Measurements from ENCODE around the gene ENG. TPM values are rescaled to one million over a fixed set of nuclear protein-coding genes. Genes with fewer than 3 reads are reported as not detected.

The ENG gene
- polyA plus RNA-seq, 1 of the 3 experiments (the other 2 are of a cell fraction): 18.8 TPM

DNA sequence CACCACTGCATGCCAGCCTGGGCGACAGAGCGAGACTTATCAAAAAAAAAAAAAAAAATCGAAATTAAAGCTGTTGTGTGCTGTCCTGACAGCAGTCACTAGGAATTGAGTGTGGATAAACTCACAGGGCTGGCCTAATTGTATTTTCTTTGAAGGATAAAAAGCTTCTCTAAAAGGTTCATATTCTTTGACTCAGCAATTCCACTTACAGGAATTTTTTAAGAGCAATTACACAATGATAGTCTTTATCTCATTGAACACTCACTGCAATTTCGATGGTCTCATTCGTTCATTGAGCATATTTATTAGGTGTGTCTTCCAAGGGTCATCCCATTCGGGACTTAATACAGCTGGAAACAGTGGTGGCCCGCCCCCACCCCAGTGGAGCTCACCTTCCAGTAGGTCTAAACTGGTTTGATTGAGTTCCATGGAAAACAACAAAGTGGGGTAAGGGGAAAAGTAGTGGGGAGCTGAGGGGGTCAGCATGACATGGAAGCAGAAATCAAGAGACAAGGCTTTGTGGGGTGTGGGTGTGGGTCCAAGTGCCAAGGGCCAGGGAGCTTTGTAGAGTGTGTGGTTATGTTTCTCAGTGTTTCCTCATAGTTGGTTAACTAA is 61.9 kb downstream of the ENG start:
- CTCF ChIA-PET: interaction anchor here (0.9 to 2.4 kb wide), 8 partner anchors 10 to 202 kb away, joined by 3 to 26 read pairs (median 5); partner anchors contain the start of genes FPGS and TOR2A
- Histone ChIP-seq H4K20me1 (ENCODE audit: insufficient read depth) (peaks cover 62% of the 10 kb centered on the region), H3K4me1 (ENCODE audit: control insufficient read depth in 1 of 2, insufficient read depth in 2 of 2, low read depth in 1 of 2, low read length in 1 of 2) (peaks cover under 1 to 10% of the 10 kb centered on the region in 2 experiments; a peak in 3 of 4 replicates), H3K27ac (ENCODE audit: low read depth in 2 of 2, low read length in 1 of 2) (no peak overlapping the region), H3K4me2 (no peak overlapping the region), H3K27me3 (ENCODE audit: insufficient read depth) (no peaks in the 10 kb centered on the region), H3F3A (replicated peaks; ENCODE audit: insufficient read depth) (peaks cover 43% of the 10 kb centered on the region), H3K9ac (no peak overlapping the region), H3K9me2 (no peaks in the 10 kb centered on the region), H3K4me3 (ENCODE audit: low read depth in 2 of 2, low read length in 1 of 2) (no peak overlapping the region), H2AFZ (ENCODE audit: low read depth) (no peak overlapping the region), H3K79me2 (ENCODE audit: insufficient read depth) (peaks cover 42% of the 10 kb centered on the region), H3K36me3 (replicated peaks in 1 of 2; ENCODE audit: control insufficient read depth in 1 of 2, insufficient read depth in 2 of 2, low read length in 1 of 2) (peaks cover 48 to 52% of the 10 kb centered on the region in 2 experiments), H3K9me3 (no peaks in the 10 kb centered on the region)
- DNase-seq: no peak
- POLR2A ChIA-PET: interaction anchor here (0.6 to 2.4 kb wide), 7 partner anchors 9 to 275 kb away, joined by 3 to 10 read pairs (median 4); partner anchors contain the start of gene NAIF1
- WGBS (ENCODE audit: low lambda C conversion rate): 91% methylated on average over 7 of the region's 7 CpGs
- TF ChIP-seq, protein P1, sequence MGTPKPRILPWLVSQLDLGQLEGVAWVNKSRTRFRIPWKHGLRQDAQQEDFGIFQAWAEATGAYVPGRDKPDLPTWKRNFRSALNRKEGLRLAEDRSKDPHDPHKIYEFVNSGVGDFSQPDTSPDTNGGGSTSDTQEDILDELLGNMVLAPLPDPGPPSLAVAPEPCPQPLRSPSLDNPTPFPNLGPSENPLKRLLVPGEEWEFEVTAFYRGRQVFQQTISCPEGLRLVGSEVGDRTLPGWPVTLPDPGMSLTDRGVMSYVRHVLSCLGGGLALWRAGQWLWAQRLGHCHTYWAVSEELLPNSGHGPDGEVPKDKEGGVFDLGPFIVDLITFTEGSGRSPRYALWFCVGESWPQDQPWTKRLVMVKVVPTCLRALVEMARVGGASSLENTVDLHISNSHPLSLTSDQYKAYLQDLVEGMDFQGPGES (IDR thresholded peaks at IDR 0.05; ENCODE audit: low read depth, low read length): no peak
- TF ChIP-seq, protein P2, sequence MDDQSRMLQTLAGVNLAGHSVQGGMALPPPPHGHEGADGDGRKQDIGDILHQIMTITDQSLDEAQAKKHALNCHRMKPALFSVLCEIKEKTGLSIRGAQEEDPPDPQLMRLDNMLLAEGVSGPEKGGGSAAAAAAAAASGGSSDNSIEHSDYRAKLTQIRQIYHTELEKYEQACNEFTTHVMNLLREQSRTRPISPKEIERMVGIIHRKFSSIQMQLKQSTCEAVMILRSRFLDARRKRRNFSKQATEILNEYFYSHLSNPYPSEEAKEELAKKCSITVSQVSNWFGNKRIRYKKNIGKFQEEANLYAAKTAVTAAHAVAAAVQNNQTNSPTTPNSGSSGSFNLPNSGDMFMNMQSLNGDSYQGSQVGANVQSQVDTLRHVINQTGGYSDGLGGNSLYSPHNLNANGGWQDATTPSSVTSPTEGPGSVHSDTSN (IDR thresholded peaks at IDR 0.05): no peak
- no peak for TF ChIP-seq SIN3A (IDR thresholded peaks at IDR 0.05; ENCODE audit: borderline replicate concordance, low read depth, low read length)
- TF ChIP-seq ELF1 (IDR thresholded peaks at IDR 0.05): no peak
- no peak for TF ChIP-seq RCOR1 (IDR thresholded peaks at IDR 0.05; ENCODE audit: low read length)
- no peak for TF ChIP-seq FOXM1 (IDR thresholded peaks at IDR 0.05; ENCODE audit: low read depth)
- no peak for TF ChIP-seq RXRA (IDR thresholded peaks at IDR 0.05; ENCODE audit: borderline replicate concordance, low read depth)
- TF ChIP-seq JUND (IDR thresholded peaks at IDR 0.05): no peak
- TF ChIP-seq MEF2A (IDR thresholded peaks at IDR 0.05; ENCODE audit: borderline replicate concordance, low read depth): no peak
- TF ChIP-seq, protein P3, sequence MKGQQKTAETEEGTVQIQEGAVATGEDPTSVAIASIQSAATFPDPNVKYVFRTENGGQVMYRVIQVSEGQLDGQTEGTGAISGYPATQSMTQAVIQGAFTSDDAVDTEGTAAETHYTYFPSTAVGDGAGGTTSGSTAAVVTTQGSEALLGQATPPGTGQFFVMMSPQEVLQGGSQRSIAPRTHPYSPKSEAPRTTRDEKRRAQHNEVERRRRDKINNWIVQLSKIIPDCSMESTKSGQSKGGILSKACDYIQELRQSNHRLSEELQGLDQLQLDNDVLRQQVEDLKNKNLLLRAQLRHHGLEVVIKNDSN (IDR thresholded peaks at IDR 0.05; ENCODE audit: borderline replicate concordance, low read depth): no peak
- no peak for TF ChIP-seq CHD2 (IDR thresholded peaks at IDR 0.05; ENCODE audit: low read length, partially characterized antibody)
- no peak for TF ChIP-seq EZH2phosphoT487 (IDR thresholded peaks at IDR 0.05; ENCODE audit: borderline replicate concordance, low read depth)
- no peak for TF ChIP-seq EP300 (IDR thresholded peaks at IDR 0.05; ENCODE audit: borderline replicate concordance in 1 of 2, low read depth in 1 of 2, low read length in 1 of 2)
- no peak for TF ChIP-seq SMC3 (IDR thresholded peaks at IDR 0.05; ENCODE audit: low read depth, low read length)
- TF ChIP-seq, protein P4, sequence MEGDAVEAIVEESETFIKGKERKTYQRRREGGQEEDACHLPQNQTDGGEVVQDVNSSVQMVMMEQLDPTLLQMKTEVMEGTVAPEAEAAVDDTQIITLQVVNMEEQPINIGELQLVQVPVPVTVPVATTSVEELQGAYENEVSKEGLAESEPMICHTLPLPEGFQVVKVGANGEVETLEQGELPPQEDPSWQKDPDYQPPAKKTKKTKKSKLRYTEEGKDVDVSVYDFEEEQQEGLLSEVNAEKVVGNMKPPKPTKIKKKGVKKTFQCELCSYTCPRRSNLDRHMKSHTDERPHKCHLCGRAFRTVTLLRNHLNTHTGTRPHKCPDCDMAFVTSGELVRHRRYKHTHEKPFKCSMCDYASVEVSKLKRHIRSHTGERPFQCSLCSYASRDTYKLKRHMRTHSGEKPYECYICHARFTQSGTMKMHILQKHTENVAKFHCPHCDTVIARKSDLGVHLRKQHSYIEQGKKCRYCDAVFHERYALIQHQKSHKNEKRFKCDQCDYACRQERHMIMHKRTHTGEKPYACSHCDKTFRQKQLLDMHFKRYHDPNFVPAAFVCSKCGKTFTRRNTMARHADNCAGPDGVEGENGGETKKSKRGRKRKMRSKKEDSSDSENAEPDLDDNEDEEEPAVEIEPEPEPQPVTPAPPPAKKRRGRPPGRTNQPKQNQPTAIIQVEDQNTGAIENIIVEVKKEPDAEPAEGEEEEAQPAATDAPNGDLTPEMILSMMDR (IDR thresholded peaks at IDR 0.05): no peak
- TF ChIP-seq FOXJ3 (CRISPR knock-in tag; IDR thresholded peaks at IDR 0.05): no peak
- TF ChIP-seq YY1 (IDR thresholded peaks at IDR 0.05; ENCODE audit: low read depth): no peak
- TF ChIP-seq FOSL2 (IDR thresholded peaks at IDR 0.05; ENCODE audit: borderline replicate concordance, low read depth): no peak

Data from SK-N-SH (cell line).